ENCODE measurements around the gene PCDHB4. TPM values are rescaled to one million over a fixed set of nuclear protein-coding genes. Genes with fewer than 3 reads are reported as not detected.

Gene PCDHB4
- 0.21 TPM in 1 of 2 replicates, not detected in the other for total RNA-seq
- 0.10 and 0.11 TPM in 2 replicates for polyA plus RNA-seq
- polyA plus RNA-seq (2011; cell fraction: cytosol; rRNA removed) = 0.01 TPM in 1 of 2 replicates, not detected in the other
- polyA plus RNA-seq (2011; cell fraction: nucleus; rRNA removed) = not detected in 2 replicates
- polyA plus RNA-seq (2012) = 0.13 and 0.29 TPM in 2 replicates
- polyA minus RNA-seq = 0.06 and 0.07 TPM in 2 replicates
- polyA minus RNA-seq (2011; cell fraction: cytosol; rRNA and poly(A)+ RNA removed) = not detected
- polyA minus RNA-seq (2011; cell fraction: nucleus; rRNA and poly(A)+ RNA removed) = not detected in 2 replicates
- Bru-seq, nascent RNA = not detected
- percentile 27 among the genes with signal in this experiment for BruChase-seq, experiment 1, labeled RNA remaining after a 6-hour chase
- percentile 19 among the genes with signal in this experiment for BruChase-seq, experiment 2, labeled RNA remaining after a 2-hour chase
- long read RNA-seq, partial matches to known transcripts = 0 of 1 reads
- long read RNA-seq, other reads (novel, unspliced or antisense) = 0 of 1 reads

DNA sequence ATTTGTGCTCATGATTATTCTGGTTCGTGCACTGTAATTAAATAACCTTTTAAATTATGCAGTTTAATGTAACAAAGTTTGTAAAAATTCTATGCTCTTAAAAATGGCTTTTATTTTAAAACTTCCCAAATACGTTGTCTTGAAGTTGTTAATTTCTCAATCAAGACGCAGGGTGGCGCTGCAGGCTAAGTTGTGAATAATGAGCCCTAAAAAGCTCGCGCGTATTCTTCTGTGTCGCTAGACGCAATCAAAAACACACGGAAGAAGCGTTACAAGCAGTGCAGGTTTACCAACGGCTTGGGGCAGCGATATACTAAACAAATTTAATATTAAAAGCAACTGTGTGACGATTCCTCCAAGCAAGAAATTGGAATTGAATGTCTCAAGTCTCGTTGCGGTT lies at the start of gene PCDHB4:
PCDHB4 (plus strand) TSS at position 256 of the 400 bp plus-strand sequence. CDS start 181 bp downstream, outside the sequence.
- Histone ChIP-seq H3K27me3 (ENCODE audit: control insufficient read depth in 2 of 2, insufficient read depth in 2 of 2, low read length in 2 of 2) (no peaks in the 10 kb centered on the region), H3K4me2 (ENCODE audit: insufficient read depth, low read length) (no peak within 1 kb of the TSS), H3K9me3 (replicated peaks; ENCODE audit: control insufficient read depth, insufficient read depth, low read length) (no peaks in the 10 kb centered on the region), H3K36me3 (ENCODE audit: control insufficient read depth in 2 of 2, extremely low read depth in 1 of 2, insufficient read depth in 2 of 2, low read length in 2 of 2) (no peaks in the 10 kb centered on the region), H3K9me1 (replicated peaks; ENCODE audit: control insufficient read depth, extremely low read depth, insufficient read depth, low read length) (no peaks in the 10 kb centered on the region), H4K20me1 (replicated peaks; ENCODE audit: control insufficient read depth, extremely low read depth, insufficient read depth, low read length) (no peaks in the 10 kb centered on the region), H3K4me1 (ENCODE audit: control insufficient read depth, extremely low read depth, insufficient read depth, low read length) (no peaks in the 10 kb centered on the region), H3K27ac (ENCODE audit: insufficient read depth, low read depth, low read length) (no peak within 1 kb of the TSS), H3K4me3 (replicated peaks in 1 of 3; ENCODE audit: insufficient read depth in 1 of 3, low read depth in 1 of 3, low read length in 3 of 3) (no peak within 1 kb of the TSS), H3K9ac (replicated peaks; ENCODE audit: extremely low read depth, insufficient read depth, low read length) (no peak within 1 kb of the TSS), H2AFZ (ENCODE audit: low read depth, low read length) (no peak within 1 kb of the TSS), H3K79me2 (ENCODE audit: control insufficient read depth, insufficient read depth, low read length) (no peaks in the 10 kb centered on the region)
- CTCF ChIA-PET = interaction anchor here (0.7 to 0.8 kb wide), 2 partner anchors 32 to 56 kb away, joined by 3 read pairs; partner anchors contain the start of gene PCDHB8
- POLR2A ChIA-PET = no interaction called here
- intact Hi-C loops (cut with micrococcal nuclease) (no loop called here), dilution Hi-C loops (cut with MboI; ENCODE audit: extremely low pct_ligation_motif_present, low sequenced_read_pairs) (no loop called here)
- TF ChIP-seq FOS (IDR thresholded peaks at IDR 0.05; ENCODE audit: borderline replicate concordance, insufficient read depth, low read length) (no peak), POLR2A (IDR thresholded peaks at IDR 0.05; ENCODE audit: low read depth, low read length) (no peak), GATA2 (IDR thresholded peaks at IDR 0.05; ENCODE audit: insufficient read depth, insufficient read length, low read depth, low read length) (no peak), MYC (IDR thresholded peaks at IDR 0.05; ENCODE audit: low read depth, low read length) (no peak), JUN (IDR thresholded peaks at IDR 0.05; ENCODE audit: borderline replicate concordance, insufficient read depth, insufficient read length, low read depth) (no peak), POLR2AphosphoS5 (IDR thresholded peaks at IDR 0.05; ENCODE audit: insufficient read depth, low read depth, low read length) (no peak), EZH2 (IDR thresholded peaks at IDR 0.05; ENCODE audit: borderline replicate concordance, low read depth, low read length, severe bottlenecking) (no peak)
- TF ChIP-seq, protein P1, sequence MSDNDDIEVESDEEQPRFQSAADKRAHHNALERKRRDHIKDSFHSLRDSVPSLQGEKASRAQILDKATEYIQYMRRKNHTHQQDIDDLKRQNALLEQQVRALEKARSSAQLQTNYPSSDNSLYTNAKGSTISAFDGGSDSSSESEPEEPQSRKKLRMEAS (IDR thresholded peaks at IDR 0.05; ENCODE audit: insufficient read depth, insufficient read length) = no peak
- TF ChIP-seq, protein P2, sequence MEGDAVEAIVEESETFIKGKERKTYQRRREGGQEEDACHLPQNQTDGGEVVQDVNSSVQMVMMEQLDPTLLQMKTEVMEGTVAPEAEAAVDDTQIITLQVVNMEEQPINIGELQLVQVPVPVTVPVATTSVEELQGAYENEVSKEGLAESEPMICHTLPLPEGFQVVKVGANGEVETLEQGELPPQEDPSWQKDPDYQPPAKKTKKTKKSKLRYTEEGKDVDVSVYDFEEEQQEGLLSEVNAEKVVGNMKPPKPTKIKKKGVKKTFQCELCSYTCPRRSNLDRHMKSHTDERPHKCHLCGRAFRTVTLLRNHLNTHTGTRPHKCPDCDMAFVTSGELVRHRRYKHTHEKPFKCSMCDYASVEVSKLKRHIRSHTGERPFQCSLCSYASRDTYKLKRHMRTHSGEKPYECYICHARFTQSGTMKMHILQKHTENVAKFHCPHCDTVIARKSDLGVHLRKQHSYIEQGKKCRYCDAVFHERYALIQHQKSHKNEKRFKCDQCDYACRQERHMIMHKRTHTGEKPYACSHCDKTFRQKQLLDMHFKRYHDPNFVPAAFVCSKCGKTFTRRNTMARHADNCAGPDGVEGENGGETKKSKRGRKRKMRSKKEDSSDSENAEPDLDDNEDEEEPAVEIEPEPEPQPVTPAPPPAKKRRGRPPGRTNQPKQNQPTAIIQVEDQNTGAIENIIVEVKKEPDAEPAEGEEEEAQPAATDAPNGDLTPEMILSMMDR (IDR thresholded peaks at IDR 0.05; ENCODE audit: extremely low read depth in 1 of 2, insufficient read depth in 1 of 2, low read depth in 1 of 2, low read length in 2 of 2) = no peak
- BruUV-seq (replicated peaks) = no TSS peak
- FAIRE-seq (no peak), DNase-seq (ENCODE audit: low read depth, low spot score) (peak; percentile 8)

All from endothelial cell of umbilical vein (primary cell).